ENCODE measurements around the gene ATP4A.

DNA sequence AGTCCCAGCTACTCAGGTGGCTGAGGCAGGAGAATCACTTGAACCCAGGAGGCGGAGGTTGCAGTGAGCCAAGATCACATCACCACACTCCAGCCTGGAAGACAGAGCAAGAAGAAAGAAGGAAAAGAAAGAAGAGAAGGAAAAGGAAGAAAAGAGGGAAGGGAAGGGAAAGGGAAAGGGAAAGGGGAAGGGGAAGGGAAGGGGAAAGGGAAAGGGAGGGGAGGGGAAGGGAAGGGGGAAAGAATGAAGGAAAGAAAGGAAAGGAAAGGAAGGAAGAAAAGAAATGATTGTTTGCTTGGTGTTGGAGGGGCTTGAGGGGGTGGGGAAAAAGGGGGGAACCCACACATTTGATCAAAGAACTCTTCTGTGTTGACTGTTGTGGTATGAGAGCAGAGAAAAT lies 32.5 kb upstream of the ATP4A start:
- TF ChIP-seq, protein P1, sequence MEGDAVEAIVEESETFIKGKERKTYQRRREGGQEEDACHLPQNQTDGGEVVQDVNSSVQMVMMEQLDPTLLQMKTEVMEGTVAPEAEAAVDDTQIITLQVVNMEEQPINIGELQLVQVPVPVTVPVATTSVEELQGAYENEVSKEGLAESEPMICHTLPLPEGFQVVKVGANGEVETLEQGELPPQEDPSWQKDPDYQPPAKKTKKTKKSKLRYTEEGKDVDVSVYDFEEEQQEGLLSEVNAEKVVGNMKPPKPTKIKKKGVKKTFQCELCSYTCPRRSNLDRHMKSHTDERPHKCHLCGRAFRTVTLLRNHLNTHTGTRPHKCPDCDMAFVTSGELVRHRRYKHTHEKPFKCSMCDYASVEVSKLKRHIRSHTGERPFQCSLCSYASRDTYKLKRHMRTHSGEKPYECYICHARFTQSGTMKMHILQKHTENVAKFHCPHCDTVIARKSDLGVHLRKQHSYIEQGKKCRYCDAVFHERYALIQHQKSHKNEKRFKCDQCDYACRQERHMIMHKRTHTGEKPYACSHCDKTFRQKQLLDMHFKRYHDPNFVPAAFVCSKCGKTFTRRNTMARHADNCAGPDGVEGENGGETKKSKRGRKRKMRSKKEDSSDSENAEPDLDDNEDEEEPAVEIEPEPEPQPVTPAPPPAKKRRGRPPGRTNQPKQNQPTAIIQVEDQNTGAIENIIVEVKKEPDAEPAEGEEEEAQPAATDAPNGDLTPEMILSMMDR (IDR thresholded peaks at IDR 0.05): no peak
- no peak for TF ChIP-seq POLR2A (IDR thresholded peaks at IDR 0.05)

Data from transverse colon (tissue), 3 donors.